NCI-H526 (cell line): ENCODE measurements around the gene FBXO41.

Experiments used
- DNase-seq, 2 experiments: peaks; one replicate each; lab custom pipeline; 2025; lab: John Stamatoyannopoulos, UW

The FBXO41 gene

DNA sequence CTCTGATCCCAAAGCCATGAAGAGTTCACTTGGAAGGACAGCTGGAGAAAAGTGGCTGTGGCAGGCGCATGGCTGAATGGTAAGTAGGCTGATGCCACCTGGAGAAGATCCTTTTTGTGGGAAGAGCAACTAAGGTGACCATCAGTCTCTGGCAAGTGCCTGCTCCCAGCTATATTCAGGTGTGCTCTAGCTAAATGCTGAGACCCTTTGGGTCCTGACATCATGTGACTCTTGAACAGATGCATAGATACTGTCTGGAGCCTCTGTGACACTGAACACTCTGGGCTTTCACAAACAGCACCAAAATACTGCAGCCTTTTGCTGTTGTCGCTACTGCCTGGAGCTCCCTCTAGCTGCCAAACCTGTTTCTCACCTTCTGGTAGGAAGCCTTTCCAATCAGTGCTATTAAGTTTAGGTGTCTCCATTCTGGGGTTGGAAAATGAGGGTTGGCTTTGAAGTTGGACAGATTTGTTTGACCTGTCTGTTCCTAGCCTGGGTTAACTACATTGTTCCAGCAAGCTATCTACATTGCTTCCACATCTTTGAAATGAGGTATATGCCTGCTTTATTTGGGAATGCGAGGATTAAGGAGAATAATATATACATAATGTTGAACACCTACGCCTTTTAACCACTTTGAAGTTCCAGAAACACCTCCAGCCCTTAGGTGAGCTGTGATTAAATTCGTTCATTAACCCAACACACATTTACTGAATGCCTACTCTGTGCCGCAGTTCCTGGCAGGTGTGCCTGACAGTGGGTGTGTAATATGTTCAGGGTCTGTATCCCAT lies 6.0 kb upstream of the FBXO41 start:
- peak; percentile 36 to 84 for DNase-seq

DNA sequence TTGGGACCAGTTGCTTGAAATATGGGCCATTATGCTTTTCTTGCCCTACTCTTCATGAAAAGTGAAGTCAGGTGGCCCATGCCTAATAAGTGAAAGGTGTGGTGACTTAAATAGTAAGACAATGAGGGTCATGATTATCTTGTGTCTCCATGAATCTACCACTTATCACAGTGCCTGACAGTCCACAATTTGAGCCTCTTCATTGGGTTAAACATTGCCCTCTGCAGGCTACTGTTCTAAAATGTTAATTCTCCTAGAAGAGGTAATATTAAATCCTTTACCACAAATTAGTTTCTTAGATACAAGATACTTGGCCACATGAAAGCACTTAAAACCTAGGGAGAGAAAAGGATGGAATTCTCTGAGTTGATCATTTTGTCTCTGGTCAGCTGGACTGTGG lies 5.0 kb upstream of the FBXO41 start:
- DNase-seq: peak in 1 of 2 experiments; percentile 3

DNA sequence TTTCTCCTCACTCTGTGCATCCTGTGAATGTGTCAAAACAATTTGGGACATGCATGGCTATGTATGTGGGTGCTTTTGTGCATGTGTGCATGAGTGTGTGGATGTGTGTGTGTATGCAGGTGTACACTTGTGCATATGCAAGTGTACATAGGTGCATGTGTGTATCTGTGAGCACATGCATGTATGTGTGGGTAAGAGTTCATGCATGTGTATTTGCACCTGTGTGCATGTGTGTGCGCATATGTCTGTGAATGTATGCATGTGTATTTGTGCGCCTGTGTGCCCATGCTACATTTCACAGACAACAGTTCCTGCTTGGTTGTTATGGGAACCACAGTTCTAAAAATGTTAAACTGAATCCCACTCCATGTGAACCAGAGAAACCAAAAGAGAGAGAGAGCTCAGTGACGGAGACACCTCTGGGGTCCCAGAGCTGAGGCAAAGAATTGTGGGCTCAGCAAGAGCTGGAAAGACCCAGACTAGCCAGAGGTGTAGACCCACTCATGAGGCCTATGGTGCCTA lies 1.9 kb upstream of the FBXO41 start:
- no peak for DNase-seq

DNA sequence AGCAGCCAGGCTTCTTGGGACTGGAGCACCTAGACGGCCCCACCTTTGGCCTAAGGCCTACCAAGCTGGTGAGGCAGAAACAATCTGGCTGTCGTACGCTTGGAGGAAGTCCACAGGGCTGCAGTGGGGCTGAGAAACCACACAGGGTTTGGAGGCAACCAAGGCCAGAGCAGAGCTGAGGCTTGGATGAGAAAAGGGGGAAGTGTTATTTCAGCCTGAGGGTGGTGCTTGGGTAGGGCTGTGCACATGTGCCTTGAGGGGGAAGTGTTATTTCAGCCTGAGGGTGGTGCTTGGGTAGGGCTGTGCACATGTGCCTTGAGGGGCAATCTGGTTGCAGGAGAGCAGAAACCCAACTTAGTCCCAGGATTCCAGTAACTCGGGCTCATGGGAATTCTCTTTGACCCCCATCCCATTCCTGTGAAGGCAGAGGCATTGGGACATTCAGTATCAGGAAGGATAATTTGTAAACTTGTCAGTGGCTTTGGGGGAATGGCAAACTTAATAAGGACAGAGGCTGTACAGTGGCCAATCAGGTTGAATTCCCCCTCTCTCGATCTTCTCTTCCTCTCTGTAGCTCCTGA lies 971 bp upstream of the FBXO41 start:
- no peak for DNase-seq

DNA sequence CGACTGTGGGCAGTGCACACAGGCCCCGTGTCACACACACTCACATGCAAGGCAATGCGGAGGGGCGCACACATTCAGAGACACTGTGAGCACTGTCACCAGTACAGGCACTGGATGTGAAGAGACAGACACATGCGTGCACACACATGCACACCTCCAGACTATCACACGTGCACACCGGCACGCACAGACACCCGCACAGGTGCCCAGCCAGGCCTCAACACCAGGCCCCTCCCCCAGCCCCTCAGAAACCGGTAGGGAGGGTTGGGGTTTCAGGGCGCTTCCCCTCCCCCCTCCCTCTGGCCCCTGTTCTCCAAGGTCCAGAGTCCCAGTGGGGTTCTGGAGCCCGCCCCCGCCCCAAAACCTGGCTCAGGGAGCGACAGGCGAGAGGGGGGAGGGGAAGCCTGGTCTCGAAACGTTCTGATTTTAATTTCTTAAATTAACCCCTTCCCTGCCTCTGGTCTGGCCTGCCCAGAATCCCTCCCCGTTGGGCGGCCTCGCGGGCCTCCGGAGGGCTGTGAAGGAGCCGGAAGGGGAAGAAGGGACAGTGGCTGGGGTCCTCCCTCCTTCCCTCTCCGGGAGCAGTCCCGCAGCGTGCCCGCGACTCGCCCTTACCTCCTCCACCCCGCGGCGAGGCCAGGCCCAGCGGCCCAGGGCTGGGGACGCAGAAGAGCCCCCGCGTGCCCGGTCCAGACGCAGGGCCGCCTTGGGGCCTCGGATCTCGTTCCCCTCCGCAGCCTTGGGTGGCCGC lies 558 bp downstream of the FBXO41 start:
- peak; percentile 38 to 72 for DNase-seq

DNA sequence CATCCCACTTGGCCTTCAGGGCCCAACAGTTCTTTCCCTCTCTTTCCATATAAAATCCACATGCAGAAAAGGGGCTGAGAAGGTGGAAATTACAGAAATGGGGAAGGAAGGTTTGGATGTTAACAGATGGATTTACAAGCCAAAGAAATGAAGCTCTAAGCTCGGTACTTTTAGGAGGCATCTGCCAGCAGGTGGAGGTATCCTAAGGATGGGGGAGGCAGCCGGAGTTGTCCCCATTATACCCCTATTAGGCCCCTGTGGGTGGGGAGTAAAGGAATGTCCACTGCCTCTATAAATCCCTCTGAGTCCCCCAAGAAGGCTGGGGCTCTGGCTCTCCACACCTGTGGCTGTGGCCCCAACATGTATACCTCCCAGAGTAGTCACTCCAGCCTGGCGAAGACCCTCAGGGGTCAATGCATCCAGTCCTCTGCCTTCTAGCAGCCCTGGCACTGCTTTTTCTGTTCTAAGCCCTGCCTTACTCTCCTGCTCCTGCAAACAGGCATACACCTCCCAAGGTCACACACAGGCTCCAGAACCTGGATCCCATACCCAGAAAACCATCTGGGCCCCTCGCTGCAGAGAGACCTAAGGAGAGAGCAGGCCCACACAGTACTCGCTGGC lies 1.2 kb downstream of the FBXO41 start:
- no peak for DNase-seq

DNA sequence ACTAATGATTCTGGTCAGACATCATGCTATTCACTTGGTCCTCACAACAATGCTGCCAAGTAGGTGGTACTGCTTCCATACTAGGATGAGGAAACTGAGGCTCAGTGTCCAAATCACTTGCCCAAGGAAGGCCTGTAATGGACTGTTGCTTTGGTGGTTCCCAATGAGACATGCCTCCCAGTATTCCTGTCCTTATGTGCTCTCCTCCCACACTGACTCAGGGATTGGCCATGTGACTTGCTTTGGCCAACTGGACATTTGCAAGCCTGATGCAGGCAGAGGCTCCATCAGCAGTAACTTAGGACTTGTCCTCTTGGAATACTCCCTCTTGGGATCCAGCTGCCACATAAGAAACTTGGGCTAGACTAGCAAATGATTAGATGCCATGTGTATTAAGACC lies 3.0 kb downstream of the FBXO41 start:
- no peak for DNase-seq

DNA sequence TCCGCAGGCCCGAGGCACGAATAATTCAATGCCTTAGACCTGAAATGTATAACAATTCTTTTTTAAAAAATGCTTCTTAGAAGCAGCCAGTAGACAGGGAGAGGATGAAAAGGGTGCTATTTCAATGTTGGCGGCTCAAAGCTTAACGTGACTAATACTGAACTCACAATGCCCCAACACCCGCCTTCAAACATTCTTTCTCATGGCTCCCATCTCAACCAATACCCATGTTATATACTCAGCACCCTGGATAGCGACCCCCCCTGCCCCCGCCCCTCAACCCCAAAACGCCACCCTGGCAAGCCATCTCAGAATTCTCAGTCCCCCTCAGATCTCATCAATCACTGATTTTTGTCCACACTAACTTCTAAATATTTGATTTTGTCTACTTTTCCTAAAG lies 4.4 kb downstream of the FBXO41 start:
- no peak for DNase-seq

DNA sequence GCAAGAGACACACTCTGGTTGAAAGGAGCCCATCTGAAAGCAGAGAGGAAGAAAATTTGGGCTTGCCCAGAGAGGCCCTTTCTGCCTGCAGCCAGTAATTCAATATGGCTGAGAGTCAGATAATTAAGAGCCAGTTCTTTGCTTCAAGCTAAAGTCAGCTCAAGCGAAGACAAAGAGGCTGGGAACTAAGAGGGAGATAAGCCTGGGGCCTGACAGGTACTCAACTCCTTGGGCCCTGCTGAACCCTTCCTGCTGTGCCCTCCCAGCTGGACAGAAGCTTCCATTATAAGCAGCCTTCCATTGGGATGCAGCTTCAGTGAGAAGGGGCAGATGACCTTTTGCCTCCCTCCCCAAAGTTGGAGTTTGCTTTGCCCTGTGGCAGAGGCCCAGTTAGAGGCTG lies 12.0 kb downstream of the FBXO41 start:
- no peak for DNase-seq

DNA sequence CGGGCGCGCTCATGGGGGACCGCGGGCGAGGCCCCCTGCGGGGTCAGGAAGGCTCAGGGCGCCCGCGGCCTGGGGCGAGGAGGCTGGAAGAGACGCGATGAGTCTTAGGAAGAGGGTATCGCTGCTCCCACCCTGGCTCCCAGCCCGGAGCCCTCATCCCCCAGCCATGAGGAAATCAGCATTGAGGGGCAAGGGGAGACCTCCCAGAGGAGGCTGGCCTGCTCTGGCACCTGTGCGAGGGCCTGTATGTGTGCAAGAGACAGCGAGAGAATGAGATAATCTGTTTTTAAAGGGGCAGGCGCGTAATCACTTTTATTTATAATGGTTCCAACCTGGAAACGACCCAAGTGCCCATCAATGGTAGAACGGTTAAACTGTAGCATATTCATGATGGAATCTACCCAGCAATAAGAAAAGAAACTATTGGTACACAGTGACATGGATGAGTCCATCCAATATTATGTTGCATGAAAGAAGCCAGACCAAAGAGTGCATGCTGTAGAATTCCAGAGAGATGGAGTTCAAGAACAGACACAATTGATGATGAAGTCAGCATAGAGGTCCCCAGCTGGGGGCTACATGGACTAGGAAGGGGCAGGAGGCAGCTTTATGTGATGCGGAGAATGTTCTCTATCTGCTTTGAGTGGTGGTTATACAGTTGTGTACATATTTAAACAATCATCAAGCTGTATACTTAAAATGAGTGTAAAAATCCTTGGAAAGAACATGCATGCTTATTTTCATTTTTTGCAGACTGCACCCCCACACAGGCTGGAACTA lies 14.4 kb downstream of the FBXO41 start:
- no peak for DNase-seq

DNA sequence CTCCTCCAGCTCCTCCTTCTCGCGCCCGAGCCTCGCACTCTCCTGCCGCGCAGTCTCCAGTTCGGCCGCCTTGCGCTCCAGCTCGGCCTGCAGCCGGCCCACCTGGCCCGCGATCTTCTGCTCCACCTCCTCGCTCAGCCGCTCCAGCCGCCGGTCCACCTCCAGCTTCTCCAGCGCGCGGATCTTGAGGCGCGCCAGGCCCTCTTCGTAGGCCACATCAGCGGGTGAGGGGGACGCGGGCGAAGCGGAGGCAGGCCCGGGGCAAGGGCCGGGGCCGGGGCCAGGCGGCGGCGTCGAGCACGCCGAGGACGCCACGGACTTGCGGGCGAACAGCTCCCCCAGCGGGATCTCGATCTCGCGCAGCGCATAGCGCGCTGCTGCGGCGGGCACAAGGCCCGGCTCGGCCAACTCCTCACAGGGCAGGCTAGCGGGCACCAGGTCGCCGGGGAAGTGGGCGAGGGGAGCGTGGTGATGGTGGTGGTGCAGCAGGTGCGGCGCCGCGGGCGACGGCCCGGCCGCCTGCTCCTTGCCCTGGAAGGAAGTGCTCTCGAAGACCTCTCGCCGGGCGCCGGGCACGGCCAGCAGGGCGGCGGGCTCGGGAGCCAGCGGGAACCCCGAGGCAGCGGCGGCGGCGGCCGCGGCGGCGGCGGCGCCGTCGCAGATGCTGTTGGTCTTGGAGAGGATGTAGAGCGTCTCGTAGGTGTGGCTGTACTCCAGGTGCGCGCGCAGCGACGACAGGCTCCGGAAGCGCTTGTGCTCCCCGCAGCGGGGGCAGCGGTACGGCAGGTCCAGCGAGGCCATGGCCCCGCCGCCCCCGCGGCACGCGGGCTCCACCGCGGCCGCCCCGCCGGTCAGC lies 15.2 kb downstream of the FBXO41 start:
- DNase-seq: peak; percentile 68 to 92

DNA sequence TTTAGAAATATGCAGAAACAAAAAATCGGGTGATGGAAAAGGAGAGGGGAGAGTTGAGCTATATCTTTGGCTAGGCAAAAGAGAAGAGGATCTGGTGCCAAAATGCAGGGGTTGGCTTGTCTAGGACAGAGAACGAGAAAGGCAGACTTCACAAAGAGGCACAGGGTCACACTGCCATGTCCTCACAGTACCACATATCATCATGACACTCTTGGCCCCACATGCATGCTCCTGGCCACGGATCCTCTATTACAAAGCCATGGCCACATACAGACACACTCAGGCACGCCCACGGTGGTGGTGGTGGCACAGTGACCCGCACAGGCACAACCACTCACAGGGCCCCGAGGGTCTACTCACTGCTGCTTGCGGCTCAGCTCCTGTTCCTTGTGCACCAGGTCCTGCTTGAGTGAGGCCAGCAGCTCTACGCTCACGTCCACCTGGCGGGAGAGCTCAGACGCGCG lies 15.9 kb downstream of the FBXO41 start:
- DNase-seq: no peak

DNA sequence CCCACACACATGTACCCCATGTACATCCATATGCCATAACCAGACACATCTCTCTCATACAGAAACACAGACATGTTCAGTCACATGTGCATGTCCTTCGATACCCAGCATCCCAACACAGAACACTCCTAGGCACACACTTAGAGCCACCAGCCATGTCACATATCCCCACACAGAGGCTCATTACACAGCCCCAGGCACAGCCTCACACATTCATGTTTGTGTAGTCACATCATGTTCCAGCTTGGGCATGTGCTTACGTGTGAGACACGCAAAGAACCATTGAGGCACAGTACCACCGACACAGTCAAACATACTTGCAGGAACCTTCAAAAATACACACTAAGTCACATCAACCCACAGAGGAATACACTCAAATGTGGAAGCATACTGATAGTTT lies 17.3 kb downstream of the FBXO41 start:
- DNase-seq: no peak

DNA sequence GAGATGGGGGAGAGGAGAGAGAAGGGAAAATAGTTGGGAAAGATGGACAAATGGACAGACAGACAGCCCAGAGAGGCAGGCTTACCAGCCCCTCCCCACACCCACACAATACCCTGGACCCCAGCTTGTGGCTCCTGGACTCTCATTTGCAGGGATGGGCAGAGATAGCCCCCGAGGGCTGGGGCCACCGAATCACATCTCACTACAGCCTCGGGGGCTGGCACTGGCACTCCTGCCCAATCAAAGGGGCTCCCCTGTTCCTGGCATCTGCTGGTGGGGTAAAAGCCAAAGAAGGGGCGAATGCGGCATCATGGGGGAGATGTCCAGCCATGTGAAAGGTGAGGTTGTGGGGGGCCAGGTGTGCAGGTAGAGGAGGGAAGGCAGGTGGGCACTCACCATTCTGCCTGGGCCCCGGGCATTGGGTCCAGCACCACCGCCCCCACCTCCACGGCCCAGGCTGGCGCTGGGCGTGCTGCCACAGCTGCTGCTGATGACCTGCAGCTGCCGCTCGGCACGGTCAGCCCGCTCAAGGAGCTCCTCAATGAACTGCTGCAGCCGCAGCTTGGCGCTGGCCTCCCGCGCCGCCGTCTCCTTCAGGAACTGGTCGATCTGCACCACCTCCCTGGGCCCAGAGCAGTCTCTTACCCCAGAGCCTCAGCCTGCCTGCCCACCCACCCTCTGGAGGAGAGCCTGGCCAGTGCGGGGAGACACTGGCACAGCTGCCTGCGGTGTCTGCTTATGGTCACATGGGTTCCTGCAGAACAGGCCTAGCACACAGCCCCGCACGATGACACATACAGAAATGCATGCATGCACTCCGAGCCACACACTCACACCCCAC lies 18.0 kb downstream of the FBXO41 start:
- peak in 1 of 2 experiments; percentile 33 for DNase-seq

DNA sequence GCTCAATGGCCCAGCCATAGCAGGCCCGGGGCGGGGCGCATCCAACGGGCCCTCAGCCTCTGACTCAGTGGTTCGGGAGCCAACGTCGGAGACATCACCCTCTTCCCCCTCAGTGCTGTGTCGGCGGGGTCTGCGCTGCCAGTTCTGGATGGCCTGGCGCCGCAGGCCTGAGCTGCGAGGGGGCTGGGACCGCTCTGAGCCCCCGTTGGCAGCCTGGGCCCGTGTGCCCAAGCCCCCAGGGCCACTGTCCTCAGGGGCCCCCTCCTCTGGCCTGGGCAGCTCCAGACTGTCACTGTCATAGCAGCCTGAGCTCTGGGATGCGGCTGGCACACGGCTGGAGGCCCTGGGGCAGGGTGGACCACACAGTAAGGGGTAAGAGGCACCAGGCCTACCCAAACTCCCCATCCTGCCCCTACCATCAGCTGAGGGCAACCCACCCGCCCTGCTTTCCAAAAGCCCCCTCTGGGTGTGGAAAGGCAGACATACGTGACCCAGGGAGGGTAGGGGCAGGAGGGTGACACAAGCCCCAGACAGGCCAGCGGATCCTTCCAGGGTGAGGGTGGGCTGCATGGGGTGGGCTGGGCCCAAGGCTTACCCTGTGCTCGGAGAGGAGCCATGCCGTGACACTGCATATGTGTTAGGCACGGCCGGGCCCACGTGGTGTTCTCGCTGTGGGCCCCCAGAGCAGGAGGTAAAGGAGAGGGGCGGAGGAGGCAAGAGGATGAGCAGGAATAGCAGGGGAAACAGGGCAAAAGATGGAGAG lies 18.8 kb downstream of the FBXO41 start:
- no peak for DNase-seq

DNA sequence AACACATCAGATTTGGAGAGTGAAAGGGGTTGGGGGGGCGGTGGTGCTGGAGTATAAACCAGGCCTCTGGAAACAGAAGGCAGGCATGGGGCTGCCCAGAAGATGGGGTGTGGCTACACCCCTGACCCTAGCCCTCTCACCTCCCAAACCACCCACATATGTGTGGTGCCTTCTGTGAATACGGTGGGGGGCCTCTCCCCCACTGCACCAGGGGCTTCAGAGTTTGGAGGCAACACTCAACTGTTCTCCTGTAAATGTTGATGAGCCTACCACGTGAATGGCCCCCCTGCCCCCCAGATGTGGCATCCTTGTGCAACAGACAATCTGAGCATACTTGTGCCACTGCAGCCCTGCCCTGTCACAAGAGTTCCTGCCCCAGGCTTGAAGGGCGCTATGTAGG lies 19.5 kb downstream of the FBXO41 start:
- no peak for DNase-seq

DNA sequence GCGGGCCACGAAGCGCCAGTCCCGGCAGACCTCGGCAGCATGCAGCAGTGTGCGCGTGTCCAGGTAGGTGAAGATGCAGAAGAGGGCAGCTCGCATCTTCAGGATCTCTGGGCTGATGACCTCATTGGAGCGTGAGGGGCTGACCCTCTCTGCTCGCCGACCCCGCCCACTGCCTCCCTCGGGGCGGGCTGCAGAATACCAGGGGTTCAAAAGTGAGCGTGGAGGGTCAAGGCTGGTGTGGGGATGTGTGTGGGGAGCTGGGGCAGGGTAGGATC lies 20.0 kb downstream of the FBXO41 start:
- no peak for DNase-seq

DNA sequence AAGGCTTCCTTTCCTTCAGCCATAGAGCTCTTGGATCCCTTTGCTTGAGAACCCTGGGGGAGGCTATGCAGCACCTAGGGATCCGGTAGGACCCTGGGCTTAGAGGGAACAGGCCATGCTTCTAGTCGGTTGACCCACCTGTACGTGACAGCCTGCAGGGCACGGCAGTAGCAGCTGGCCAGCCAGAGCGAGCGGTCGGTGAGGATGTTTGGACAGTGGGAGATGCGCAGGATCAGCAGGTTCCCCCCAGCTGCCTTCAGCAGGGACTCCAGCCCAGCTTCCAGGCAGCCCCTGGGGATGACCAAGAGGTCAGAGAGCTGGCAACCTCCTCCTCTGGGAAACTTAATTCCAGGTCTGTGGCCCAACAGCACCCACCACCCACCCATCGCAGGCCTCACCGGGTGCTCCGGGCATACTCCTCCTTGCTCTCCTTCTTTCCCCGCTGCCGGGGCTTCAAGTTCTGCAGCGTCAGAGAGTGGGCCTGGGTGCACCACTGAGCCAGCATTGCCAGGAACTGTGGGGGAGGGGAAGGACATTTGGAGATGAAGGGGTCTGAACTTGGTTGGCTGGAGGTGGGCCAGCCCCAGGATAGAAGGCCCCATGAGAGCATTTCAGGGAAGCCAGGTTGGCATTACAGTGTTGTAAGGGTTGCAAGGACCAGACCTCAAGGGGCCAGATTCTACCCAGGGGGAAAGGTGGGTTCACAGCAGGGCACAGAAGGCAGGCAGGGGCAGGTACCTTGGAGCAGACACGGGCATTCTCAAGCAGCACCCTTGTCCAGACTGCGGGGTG lies 20.5 kb downstream of the FBXO41 start:
- no peak for DNase-seq
